HepG2 (cell line): ENCODE results near the gene TJAP1. TPM values are rescaled to one million over a fixed set of nuclear protein-coding genes. Genes with fewer than 3 reads are reported as not detected.
A peak's percentile ranks its signal among the peaks of the same experiment; 100 is the strongest.

Experiments
- ATF7-NPFF ChIP-seq: sonication (generic); formaldehyde crosslinking; IDR thresholded peaks from 2 replicates; pipeline ENCODE4 v1.8.1; 2023; ENCODE audit warnings: mild to moderate bottlenecking, low read depth, missing genetic modification reagents, moderate library complexity
- HNF4G ChIP-seq, 2 experiments: sonication (generic) in 1 of 2; formaldehyde crosslinking in 1 of 2; IDR thresholded peaks; 2 replicates each; pipeline versions ENCODE4 v1.4.0 to v1.6.1; 2011 to 2020; ENCODE audit warnings: borderline replicate concordance in 2 of 2, low read depth in 2 of 2, mild to moderate bottlenecking in 2 of 2, low read length in 1 of 2, missing genetic modification reagents in 1 of 2, moderate library complexity in 1 of 2
- HNRNPL ChIP-seq: fragments of 200-400 bp; formaldehyde crosslinking; IDR thresholded peaks from 2 replicates; pipeline ENCODE4 v1.6.1; 2017; ENCODE audit warnings: mild to moderate bottlenecking, low read depth, low read length
- PRMT3 ChIP-seq: sonication (generic); formaldehyde crosslinking; IDR thresholded peaks from 2 replicates; pipeline ENCODE4 v1.8.1; 2022; ENCODE audit warnings: low read depth, mild to moderate bottlenecking, moderate library complexity, missing genetic modification reagents, borderline replicate concordance
- RARG ChIP-seq: sonication (generic); formaldehyde crosslinking; IDR thresholded peaks from 2 replicates; pipeline ENCODE4 v1.4.0; 2020; ENCODE audit warnings: low read depth, mild to moderate bottlenecking, missing genetic modification reagents
- RBFOX2 ChIP-seq: fragments of 200-400 bp; formaldehyde crosslinking; IDR thresholded peaks from 2 replicates; pipeline ENCODE4 v1.6.1; 2017; ENCODE audit warnings: low read depth, mild to moderate bottlenecking, low read length
- ZBTB26 ChIP-seq: IDR thresholded peaks from 2 replicates; pipeline ENCODE4 v1.6.1; 2016; ENCODE audit warnings: missing compliant biosample characterization, missing genetic modification reagents, borderline replicate concordance
- ZNF225 ChIP-seq: sonication (generic); formaldehyde crosslinking; IDR thresholded peaks from 2 replicates; pipeline ENCODE4 v1.4.0; 2020; ENCODE audit warnings: mild to moderate bottlenecking, missing genetic modification reagents
- ZNF530 ChIP-seq: sonication (generic); formaldehyde crosslinking; IDR thresholded peaks from 2 replicates; pipeline ENCODE4 v1.5.0; 2020; ENCODE audit warnings: low read depth, mild to moderate bottlenecking, missing genetic modification reagents
- ZNF704 ChIP-seq: sonication (generic); formaldehyde crosslinking; IDR thresholded peaks from 2 replicates; pipeline ENCODE4 v1.8.1; 2023; ENCODE audit warnings: mild to moderate bottlenecking, inconsistent platforms, moderate library complexity, missing genetic modification reagents, borderline replicate concordance
- ZNF841 ChIP-seq: sonication (generic); formaldehyde crosslinking; IDR thresholded peaks from 2 replicates; pipeline ENCODE4 v1.8.1; 2023; ENCODE audit warnings: missing genetic modification reagents, borderline replicate concordance
- polyA plus RNA-seq, 8 experiments: library from polyadenylated mRNA; depleted of rRNA in 3 of 8; stranded (reverse) in 7 of 8; unstranded in 1 of 8; fragments of >200 nt; fragmentation: Illumina TruSeq in 4 of 8; extraction: Trizol in 4 of 8; gene quantifications; 2 replicates each; pipeline versions ENCODE4 v1.2.1 to v1.2.3, GENCODE V29; 2011 to 2016; ENCODE audit warnings: low read depth in 4 of 8, missing spikeins in 1 of 8, mixed read lengths in 1 of 8; ENCODE audit not compliant: insufficient read depth in 1 of 8
- total RNA-seq, 5 experiments: library from RNA; depleted of rRNA; stranded (reverse); fragments of >200 nt; fragmentation: Illumina TruSeq; extraction: Trizol; gene quantifications; 2 replicates each; pipeline ENCODE4 v1.2.3, GENCODE V29; 2016; ENCODE audit warnings: low read depth in 1 of 5
- TF ChIP-seq, protein P1 (sequence below): sonication (generic); formaldehyde crosslinking; IDR thresholded peaks from 2 replicates; pipeline ENCODE4 v1.4.0; 2020; ENCODE audit warnings: mild to moderate bottlenecking, missing genetic modification reagents

TJAP1 gene
- total and polyA plus RNA-seq, 2 of the 13 experiments (the other 11 are each of a cell fraction or from before 2014, with no cell fraction given), result 15.7 to 41.6 TPM

- no peak for TF ChIP-seq PRMT3
- 0 out of 2 replicates have a peak, but pooled peaks have one; percentile 19 for TF ChIP-seq HNRNPL
- no peak for TF ChIP-seq ZNF530 (CRISPR knock-in tag)
- TF ChIP-seq ZNF704, result no peak
- peak; percentile 75; the same call in 1 of the 2 replicates for TF ChIP-seq ZBTB26 (CRISPR knock-in tag)
- peak; percentile 81 for TF ChIP-seq ATF7-NPFF (CRISPR knock-in tag)
- TF ChIP-seq RARG, result no peak
- peak; percentile 66; the same call in 1 of the 2 replicates for TF ChIP-seq ZNF225 (CRISPR knock-in tag)
- TF ChIP-seq, protein P1, sequence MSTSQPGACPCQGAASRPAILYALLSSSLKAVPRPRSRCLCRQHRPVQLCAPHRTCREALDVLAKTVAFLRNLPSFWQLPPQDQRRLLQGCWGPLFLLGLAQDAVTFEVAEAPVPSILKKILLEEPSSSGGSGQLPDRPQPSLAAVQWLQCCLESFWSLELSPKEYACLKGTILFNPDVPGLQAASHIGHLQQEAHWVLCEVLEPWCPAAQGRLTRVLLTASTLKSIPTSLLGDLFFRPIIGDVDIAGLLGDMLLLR, result 0 out of 2 replicates have a peak, but pooled peaks have one; percentile 44
- no peak for TF ChIP-seq ZNF841 (CRISPR knock-in tag)
- TF ChIP-seq RBFOX2, result no peak
- peak; percentile 53 for TF ChIP-seq HNF4G (IDR thresholded peaks at IDR 0.05; ENCODE audit: borderline replicate concordance, low read depth, low read length)
- 0 out of 2 replicates have a peak, but pooled peaks have one; percentile 54 for TF ChIP-seq HNF4G (CRISPR knock-in tag; IDR thresholded peaks at IDR 0.05; ENCODE audit: borderline replicate concordance, low read depth)
- TF ChIP-seq, all 625 proteins: peak for 119
Observed at GRCh38 chr6:43509142-43509983, 32.0 kb downstream of the TJAP1 start (continued).
